IPS DF 4.7 (cell line): ENCODE measurements around the gene SFXN5.

Experiments used
- DNase-seq: peaks from one replicate; pipeline ENCODE4 v3.0.0-alpha.2; 2013; ENCODE audit warnings: low spot score; ENCODE audit errors: extremely low read depth

SFXN5 gene

GRCh38 chr2:72958542-72959385 is 112.7 kb downstream of the SFXN5 start:
- no peak for DNase-seq

GRCh38 chr2:72956936-72957335 is 114.6 kb downstream of the SFXN5 start:
- no peak for DNase-seq

GRCh38 chr2:72956050-72956395 is 115.5 kb downstream of the SFXN5 start:
- DNase-seq: no peak

GRCh38 chr2:72955228-72956049 is 116.1 kb downstream of the SFXN5 start:
- DNase-seq: no peak

- DNase-seq: no peak
Observed at GRCh38 chr2:72954376-72955227, 116.9 kb downstream of the SFXN5 start.

- no peak for DNase-seq
Observed at GRCh38 chr2:72953976-72954375, 117.5 kb downstream of the SFXN5 start.

- DNase-seq: no peak
Observed at GRCh38 chr2:72953528-72953927, 118.0 kb downstream of the SFXN5 start.

GRCh38 chr2:72952961-72953360 is 118.6 kb downstream of the SFXN5 start:
- no peak for DNase-seq

GRCh38 chr2:72952110-72952823 is 119.2 kb downstream of the SFXN5 start:
- no peak for DNase-seq

- peak; percentile 79 for DNase-seq
Observed at GRCh38 chr2:72951303-72952095, 120.0 kb downstream of the SFXN5 start.

GRCh38 chr2:72950558-72951255 is 120.8 kb downstream of the SFXN5 start:
- DNase-seq: no peak

GRCh38 chr2:72949642-72950041 is 121.9 kb downstream of the SFXN5 start:
- no peak for DNase-seq

- DNase-seq: no peak
Observed at GRCh38 chr2:72949045-72949444, 122.5 kb downstream of the SFXN5 start.

- no peak for DNase-seq
Observed at GRCh38 chr2:72947952-72948830, 123.3 kb downstream of the SFXN5 start.

GRCh38 chr2:72946466-72946865 is 125.0 kb downstream of the SFXN5 start:
- no peak for DNase-seq

- no peak for DNase-seq
Observed at GRCh38 chr2:72945450-72946019, 126.0 kb downstream of the SFXN5 start.

GRCh38 chr2:72944804-72945449 is 126.6 kb downstream of the SFXN5 start:
- no peak for DNase-seq
